MCF 10A (cell line): ENCODE results near the gene RXRA. TPM values are rescaled to one million over a fixed set of nuclear protein-coding genes. Genes with fewer than 3 reads are reported as not detected.

Source experiments
- BruUV-seq: library from RNA; stranded (reverse); fragments of 400-500 nt; replicated peaks from 2 replicates; lab custom pipeline; 2021; lab: Mats Ljungman, UMichigan
- CTCF ChIA-PET: fragments of 300-600 bp; sonication (Branson Sonifier 250); formaldehyde crosslinking; extraction: SDS; loops from one replicate; lab custom pipeline; 2021; ENCODE audit warnings: antibody characterized with exemption, inconsistent platforms; lab: Yijun Ruan, JAX
- POLR2A ChIA-PET: fragments of 300-600, 350-650 bp; sonication (Branson Sonifier 250); formaldehyde crosslinking; extraction: SDS; loops from one replicate; lab custom pipeline; 2020; ENCODE audit warnings: antibody characterized with exemption, inconsistent platforms; lab: Yijun Ruan, JAX
- DNase-seq: peaks from one replicate; pipeline ENCODE4 v3.0.0-alpha.2; 2018; ENCODE audit not compliant: unreplicated experiment
- H3K27ac Mint-ChIP-seq: one replicate; pipeline ENCODE4 v1.8.0; 2022; ENCODE audit warnings: mild to moderate bottlenecking, low read depth, mixed read lengths; ENCODE audit not compliant: unreplicated experiment
- H3K27me3 Mint-ChIP-seq: one replicate; pipeline ENCODE4 v1.8.0; 2022; ENCODE audit warnings: mixed read lengths; ENCODE audit not compliant: insufficient read depth, unreplicated experiment
- H3K36me3 Mint-ChIP-seq: one replicate; pipeline ENCODE4 v1.8.0; 2022; ENCODE audit warnings: mild to moderate bottlenecking, moderate library complexity, mixed read lengths; ENCODE audit not compliant: insufficient read depth, unreplicated experiment
- H3K4me1 Mint-ChIP-seq: one replicate; pipeline ENCODE4 v1.8.0; 2022; ENCODE audit warnings: mixed read lengths; ENCODE audit not compliant: insufficient read depth, unreplicated experiment
- H3K4me3 Mint-ChIP-seq: one replicate; pipeline ENCODE4 v1.8.0; 2022; ENCODE audit warnings: mild to moderate bottlenecking, moderate library complexity, mixed read lengths; ENCODE audit not compliant: unreplicated experiment
- H3K9me3 Mint-ChIP-seq: one replicate; pipeline ENCODE4 v1.8.0; 2022; ENCODE audit warnings: mixed read lengths; ENCODE audit not compliant: unreplicated experiment
- intact Hi-C: fragments of 100-400 bp; cut with micrococcal nuclease; formaldehyde crosslinking; loops from 2 replicates; pipeline ENCODE4 v1.14.1; 2022
- total RNA-seq: library from RNA; stranded (reverse); gene quantifications from 2 replicates; pipeline ENCODE4 v1.2.3, GENCODE V29; 2022
- TF ChIP-seq, protein P1 (sequence below): fragments of 200-600 bp; IDR thresholded peaks from one replicate; pipeline ENCODE4 v1.8.0; 2022; ENCODE audit warnings: antibody characterized with exemption, mild to moderate bottlenecking; ENCODE audit not compliant: unreplicated experiment

The RXRA gene
- total RNA-seq, 1 experiment from 2014 or later, result 65.5 TPM

DNA sequence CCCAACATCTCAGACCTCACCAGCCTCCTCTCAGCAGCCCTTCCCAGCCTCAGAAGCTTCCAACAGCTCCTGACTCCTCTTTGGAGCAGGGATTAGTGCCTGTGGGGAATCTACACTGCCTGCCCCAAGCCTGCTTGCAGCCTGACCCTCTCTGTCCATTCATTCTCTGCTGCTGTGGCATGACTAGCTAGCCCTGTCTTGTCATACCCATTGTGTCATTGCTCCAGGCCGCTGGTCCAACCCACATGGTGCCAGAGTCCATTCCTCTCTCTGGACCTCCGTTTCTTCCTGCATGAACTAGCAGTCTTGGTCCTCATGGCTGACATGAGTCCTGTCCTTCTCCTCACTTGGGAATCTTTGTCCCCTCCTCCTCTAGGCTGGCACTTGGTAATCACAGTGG lies 12.8 kb upstream of the RXRA start:
- TF ChIP-seq, protein P1, sequence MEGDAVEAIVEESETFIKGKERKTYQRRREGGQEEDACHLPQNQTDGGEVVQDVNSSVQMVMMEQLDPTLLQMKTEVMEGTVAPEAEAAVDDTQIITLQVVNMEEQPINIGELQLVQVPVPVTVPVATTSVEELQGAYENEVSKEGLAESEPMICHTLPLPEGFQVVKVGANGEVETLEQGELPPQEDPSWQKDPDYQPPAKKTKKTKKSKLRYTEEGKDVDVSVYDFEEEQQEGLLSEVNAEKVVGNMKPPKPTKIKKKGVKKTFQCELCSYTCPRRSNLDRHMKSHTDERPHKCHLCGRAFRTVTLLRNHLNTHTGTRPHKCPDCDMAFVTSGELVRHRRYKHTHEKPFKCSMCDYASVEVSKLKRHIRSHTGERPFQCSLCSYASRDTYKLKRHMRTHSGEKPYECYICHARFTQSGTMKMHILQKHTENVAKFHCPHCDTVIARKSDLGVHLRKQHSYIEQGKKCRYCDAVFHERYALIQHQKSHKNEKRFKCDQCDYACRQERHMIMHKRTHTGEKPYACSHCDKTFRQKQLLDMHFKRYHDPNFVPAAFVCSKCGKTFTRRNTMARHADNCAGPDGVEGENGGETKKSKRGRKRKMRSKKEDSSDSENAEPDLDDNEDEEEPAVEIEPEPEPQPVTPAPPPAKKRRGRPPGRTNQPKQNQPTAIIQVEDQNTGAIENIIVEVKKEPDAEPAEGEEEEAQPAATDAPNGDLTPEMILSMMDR, result no peak

DNA sequence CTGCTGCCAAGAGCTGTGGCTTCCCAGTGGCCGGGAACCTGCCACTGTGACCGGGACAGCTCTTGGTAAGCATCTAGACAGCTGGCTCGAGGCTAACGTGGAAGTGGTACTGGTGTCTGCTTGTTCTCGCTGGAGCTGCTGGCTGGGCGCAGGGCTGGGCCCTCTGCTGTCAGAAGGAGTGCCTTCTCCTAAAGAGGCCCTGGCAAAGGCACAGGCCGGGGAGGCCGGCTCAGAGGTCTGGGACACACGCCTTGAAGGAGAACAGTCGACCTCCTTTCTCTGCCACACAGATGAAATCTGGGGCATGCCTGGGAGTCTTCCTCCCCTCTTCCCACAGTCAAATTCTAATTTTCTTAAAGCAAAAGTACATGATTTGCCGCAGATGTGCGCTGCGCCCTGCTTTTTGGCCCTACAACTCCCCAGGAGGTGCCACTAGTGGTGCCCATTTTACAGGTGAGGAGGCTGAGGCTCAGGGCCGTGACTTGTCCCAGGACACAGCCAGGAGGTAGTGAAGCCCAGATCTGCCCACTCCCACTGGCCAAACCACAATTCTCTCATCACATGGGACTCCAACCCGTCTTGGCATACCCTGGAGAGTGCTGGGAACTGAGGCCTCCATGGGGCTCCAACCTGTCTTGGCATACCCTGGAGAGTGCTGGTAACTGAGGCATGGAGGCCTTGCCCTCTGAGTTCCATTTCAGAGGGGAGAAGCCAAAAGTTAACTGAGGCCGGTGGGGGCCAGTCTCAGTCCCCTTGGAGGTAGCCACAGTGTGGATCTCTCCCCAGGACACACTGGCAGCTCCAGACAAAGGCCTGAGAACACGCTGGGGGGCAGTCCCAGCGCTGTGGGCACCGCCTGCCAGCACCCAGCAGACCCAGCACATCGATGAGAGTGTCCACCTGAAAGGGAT lies 12.0 kb upstream of the RXRA start:
- no TSS peak for BruUV-seq
- no peak for DNase-seq
- no peak overlapping the region for H3K27ac Mint-ChIP-seq

More for the DNA sequence above, 12.8 kb upstream of the RXRA start:
- Mint-ChIP-seq H3K9me3 (no peaks in the 10 kb centered on the region), H3K27me3 (peaks cover 16% of the 10 kb centered on the region), H3K4me1 (no peaks in the 10 kb centered on the region), H3K27ac (no peak overlapping the region), H3K36me3 (no peaks in the 10 kb centered on the region), H3K4me3 (no peak overlapping the region)
- no TSS peak for BruUV-seq
- no peak for DNase-seq
- CTCF ChIA-PET, result no interaction called here
- POLR2A ChIA-PET, result no interaction called here
- intact Hi-C loops, result no loop called here

DNA sequence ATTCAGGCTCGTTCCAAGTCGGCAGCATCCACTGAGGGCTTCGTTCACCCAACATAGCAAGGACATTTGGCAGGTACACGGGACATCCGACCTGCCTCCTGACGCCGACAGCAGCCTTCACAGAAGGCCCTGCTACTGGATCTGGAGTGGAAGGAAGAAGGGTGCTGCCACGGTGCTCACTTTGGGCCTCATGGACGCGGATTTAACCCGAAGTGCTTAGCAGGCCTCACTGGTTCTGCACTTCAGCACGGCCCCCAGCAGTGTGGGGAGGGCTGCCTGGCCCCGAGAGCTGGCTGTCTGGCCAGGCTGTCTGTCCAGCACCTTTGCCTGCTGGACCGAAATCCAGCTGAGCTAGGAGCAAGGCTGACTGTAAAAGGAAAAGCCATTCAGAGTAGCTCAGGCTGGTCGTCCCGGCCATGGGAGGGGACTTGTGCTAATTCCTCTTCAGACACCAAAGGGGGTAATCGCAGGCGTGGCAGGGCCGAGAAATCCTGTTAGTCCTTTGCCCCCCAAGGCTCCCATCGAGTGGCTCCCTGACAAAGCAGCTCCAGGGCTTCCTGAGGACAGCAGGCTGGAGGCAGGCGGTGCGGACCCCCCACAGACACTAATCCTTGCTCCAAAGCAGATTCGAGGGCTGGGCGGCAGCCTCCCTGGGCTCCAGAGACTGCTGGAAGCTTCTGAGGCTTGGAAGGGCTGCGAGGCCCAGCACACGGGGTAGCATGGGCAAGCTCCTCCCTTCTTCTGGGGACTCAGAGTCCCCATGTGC lies 11.1 kb upstream of the RXRA start:
- Mint-ChIP-seq H3K36me3 (no peaks in the 10 kb centered on the region), H3K4me1 (no peaks in the 10 kb centered on the region), H3K4me3 (no peak overlapping the region), H3K27ac (no peak overlapping the region), H3K27me3 (peaks cover 13% of the 10 kb centered on the region), H3K9me3 (no peaks in the 10 kb centered on the region)
- TF ChIP-seq, protein P1, result no peak
- DNase-seq, result no peak
- ChIA-PET CTCF (interaction anchor here (0.6 kb wide), 1 partner anchor 1969 kb away, joined by 3 read pairs; no protein-coding TSS in a partner anchor), POLR2A (no interaction called here)
- BruUV-seq, result no TSS peak
- intact Hi-C loops, result no loop called here

More for the DNA sequence above, 12.0 kb upstream of the RXRA start:
- ChIA-PET POLR2A (no interaction called here), CTCF (no interaction called here)
- H3K27me3 Mint-ChIP-seq, result peaks cover 13% of the 10 kb centered on the region
- intact Hi-C loops, result no loop called here
- TF ChIP-seq, protein P1, result no peak
- H3K9me3 Mint-ChIP-seq, result no peaks in the 10 kb centered on the region
- H3K36me3 Mint-ChIP-seq, result no peaks in the 10 kb centered on the region
- H3K4me3 Mint-ChIP-seq, result no peak overlapping the region
- no peaks in the 10 kb centered on the region for H3K4me1 Mint-ChIP-seq
